Measurements from ENCODE around the gene UXS1.

UXS1 gene

DNA sequence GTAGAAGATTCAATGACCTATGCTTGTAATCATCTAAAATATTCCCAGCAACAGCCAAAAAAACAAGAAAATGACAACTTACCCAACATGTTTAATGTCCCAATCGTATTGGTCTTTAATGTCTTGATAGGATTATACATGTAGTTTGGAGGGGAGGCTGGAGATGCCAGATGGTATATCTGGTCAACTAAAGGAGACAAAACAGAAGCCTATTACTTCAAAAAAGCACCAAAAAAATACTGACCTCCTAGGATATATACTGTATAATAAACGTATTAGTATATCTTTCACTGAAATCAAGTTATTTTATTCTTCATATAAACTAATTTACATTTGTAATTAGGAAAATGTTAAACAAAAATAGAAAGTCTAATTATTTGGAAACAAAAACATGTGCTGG lies 64.5 kb downstream of the UXS1 start:
- TF ChIP-seq, protein P1, sequence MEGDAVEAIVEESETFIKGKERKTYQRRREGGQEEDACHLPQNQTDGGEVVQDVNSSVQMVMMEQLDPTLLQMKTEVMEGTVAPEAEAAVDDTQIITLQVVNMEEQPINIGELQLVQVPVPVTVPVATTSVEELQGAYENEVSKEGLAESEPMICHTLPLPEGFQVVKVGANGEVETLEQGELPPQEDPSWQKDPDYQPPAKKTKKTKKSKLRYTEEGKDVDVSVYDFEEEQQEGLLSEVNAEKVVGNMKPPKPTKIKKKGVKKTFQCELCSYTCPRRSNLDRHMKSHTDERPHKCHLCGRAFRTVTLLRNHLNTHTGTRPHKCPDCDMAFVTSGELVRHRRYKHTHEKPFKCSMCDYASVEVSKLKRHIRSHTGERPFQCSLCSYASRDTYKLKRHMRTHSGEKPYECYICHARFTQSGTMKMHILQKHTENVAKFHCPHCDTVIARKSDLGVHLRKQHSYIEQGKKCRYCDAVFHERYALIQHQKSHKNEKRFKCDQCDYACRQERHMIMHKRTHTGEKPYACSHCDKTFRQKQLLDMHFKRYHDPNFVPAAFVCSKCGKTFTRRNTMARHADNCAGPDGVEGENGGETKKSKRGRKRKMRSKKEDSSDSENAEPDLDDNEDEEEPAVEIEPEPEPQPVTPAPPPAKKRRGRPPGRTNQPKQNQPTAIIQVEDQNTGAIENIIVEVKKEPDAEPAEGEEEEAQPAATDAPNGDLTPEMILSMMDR (IDR thresholded peaks at IDR 0.05): no peak

GRCh38 chr2:106129150-106129549 lies 65.0 kb downstream of the UXS1 start:
- TF ChIP-seq, protein P1 (IDR thresholded peaks at IDR 0.05): no peak

DNA sequence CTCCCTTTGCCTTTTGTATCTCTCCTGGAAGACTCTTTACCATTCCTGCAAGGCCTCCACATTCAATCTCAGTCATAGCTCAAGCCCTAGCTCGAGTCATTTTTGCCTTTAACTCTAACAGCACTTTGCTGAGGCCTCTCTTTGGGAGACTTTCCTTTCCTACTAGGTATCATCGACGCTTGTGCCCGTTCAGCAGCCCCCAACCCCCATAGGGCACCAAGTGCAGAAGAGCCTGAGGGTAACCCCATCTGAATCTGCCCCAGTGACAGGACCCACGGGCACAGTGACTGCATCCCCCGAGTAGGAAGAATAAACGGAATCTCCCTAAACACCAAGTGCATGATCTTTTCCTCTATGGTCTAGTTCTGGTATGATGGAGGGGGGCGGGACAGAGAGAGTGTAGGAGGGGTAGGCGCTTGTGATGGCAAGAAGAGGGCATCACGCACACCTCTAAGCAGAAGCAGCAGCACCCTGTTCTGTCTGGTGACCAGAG lies 66.3 kb downstream of the UXS1 start:
- TF ChIP-seq, protein P1 (IDR thresholded peaks at IDR 0.05): no peak

- TF ChIP-seq, protein P1 (IDR thresholded peaks at IDR 0.05): no peak
These were observed 66.8 kb downstream of the UXS1 start for GRCh38 chr2:106127282-106127771.

DNA sequence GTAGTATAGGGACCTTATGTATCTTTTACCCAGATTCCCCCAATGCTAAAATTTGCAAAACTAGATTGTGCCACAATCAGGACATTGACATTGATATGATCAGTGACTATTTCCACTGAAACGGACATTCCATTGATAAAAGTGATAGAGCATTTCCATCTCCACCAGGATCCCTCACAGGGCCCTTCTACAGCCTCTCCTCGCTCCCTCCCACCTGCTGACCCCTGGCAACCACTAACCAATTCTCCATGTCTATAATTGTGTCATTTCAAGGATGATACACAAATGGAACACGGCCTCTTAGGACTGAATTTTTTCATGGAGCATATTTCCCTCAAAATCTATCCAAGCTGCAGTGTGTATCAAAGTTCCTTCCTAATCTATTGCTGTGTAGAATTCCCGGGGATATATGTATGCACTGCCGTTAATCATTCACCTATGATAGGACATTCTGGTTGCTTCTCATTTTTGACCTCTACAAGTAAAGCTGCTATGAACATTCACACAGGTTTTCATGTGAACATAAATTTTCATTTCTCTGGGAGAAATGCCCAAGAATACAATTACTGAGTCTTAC lies 67.3 kb downstream of the UXS1 start:
- TF ChIP-seq, protein P1 (IDR thresholded peaks at IDR 0.05): no peak

- TF ChIP-seq, protein P1 (IDR thresholded peaks at IDR 0.05): no peak
These were observed 67.8 kb downstream of the UXS1 start for GRCh38 chr2:106126295-106126694.

DNA sequence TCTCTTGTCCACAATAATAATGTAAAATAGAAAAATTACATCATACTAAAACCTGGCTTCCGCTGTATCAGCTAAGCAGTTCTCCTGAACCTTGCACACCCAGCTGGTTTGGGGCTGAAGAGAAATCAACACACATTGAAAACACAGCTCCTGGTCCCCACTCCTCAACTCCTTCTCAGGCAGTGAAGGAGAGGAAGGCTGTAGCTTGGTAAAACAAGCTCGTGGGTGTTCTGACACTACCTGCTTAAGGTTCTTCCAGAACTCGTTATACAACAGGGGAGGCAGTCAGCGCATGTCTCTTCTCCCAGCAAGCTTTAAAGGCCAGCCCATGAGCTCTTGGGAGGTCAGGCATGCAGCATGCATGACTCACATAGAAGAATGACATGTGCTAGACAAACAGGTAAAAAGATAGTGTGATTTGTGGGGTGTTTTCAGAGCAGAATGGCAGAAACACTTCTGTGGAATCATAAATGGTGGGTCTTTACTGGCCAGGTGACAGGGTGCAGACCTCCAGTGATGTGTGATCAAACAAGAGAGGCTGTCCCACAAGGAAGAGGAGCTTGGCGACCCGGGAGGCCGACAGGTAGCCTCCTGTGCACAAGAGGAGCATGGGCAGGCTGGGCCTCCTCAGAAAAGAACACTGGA lies 69.1 kb downstream of the UXS1 start:
- TF ChIP-seq, protein P1 (IDR thresholded peaks at IDR 0.05): no peak
